ENCODE measurements around the gene MMP17.

The MMP17 gene

GRCh38 chr12:131894981-131895639, 66.9 kb downstream of the MMP17 start:
- Histone ChIP-seq H3K27me3 (ENCODE audit: control insufficient read depth, insufficient read depth, low read length) (no peaks in the 10 kb centered on the region), H3K4me3 (ENCODE audit: low read length) (peak overlapping the region; percentile 86; the same call in 1 of the 2 replicates), H3K27ac (ENCODE audit: low read length) (no peak overlapping the region), H3K9me3 (ENCODE audit: control insufficient read depth, insufficient read depth, low read length) (no peaks in the 10 kb centered on the region), H3K36me3 (ENCODE audit: control insufficient read depth, insufficient read depth, low read length) (no peaks in the 10 kb centered on the region), H3K4me1 (ENCODE audit: control insufficient read depth, insufficient read depth, low read length) (peaks cover 6% of the 10 kb centered on the region)
- no CpG with 5 or more reads among the region's 54 CpGs for WGBS (ENCODE audit: insufficient coverage, insufficient read length)
- no peak for DNase-seq (ENCODE audit: low read depth, low spot score)

GRCh38 chr12:131895640-131896079, 67.5 kb downstream of the MMP17 start:
- DNase-seq (ENCODE audit: low read depth, low spot score) = no peak
- Histone ChIP-seq H3K4me1 (ENCODE audit: control insufficient read depth, insufficient read depth, low read length) (peaks cover 7% of the 10 kb centered on the region), H3K9me3 (ENCODE audit: control insufficient read depth, insufficient read depth, low read length) (no peaks in the 10 kb centered on the region), H3K27ac (ENCODE audit: low read length) (no peak overlapping the region), H3K27me3 (ENCODE audit: control insufficient read depth, insufficient read depth, low read length) (no peaks in the 10 kb centered on the region), H3K4me3 (ENCODE audit: low read length) (peak overlapping the region; percentile 86; the same call in 1 of the 2 replicates), H3K36me3 (ENCODE audit: control insufficient read depth, insufficient read depth, low read length) (no peaks in the 10 kb centered on the region)
- WGBS (ENCODE audit: insufficient coverage, insufficient read length) = no CpG with 5 or more reads among the region's 12 CpGs

GRCh38 chr12:131896080-131896810, 68.1 kb downstream of the MMP17 start:
- Histone ChIP-seq H3K4me3 (ENCODE audit: low read length) (peak overlapping the region; percentile 39; the same call in 1 of the 2 replicates), H3K4me1 (ENCODE audit: control insufficient read depth, insufficient read depth, low read length) (peaks cover 7% of the 10 kb centered on the region), H3K27me3 (ENCODE audit: control insufficient read depth, insufficient read depth, low read length) (no peaks in the 10 kb centered on the region), H3K9me3 (ENCODE audit: control insufficient read depth, insufficient read depth, low read length) (no peaks in the 10 kb centered on the region), H3K27ac (ENCODE audit: low read length) (no peak overlapping the region), H3K36me3 (ENCODE audit: control insufficient read depth, insufficient read depth, low read length) (no peaks in the 10 kb centered on the region)
- no CpG with 5 or more reads among the region's 39 CpGs for WGBS (ENCODE audit: insufficient coverage, insufficient read length)
- peak; percentile 47 for DNase-seq (ENCODE audit: low read depth, low spot score)

- H3K36me3 ChIP-seq (ENCODE audit: control insufficient read depth, insufficient read depth, low read length) = no peaks in the 10 kb centered on the region
- no peak overlapping the region for H3K27ac ChIP-seq (ENCODE audit: low read length)
- no peaks in the 10 kb centered on the region for H3K9me3 ChIP-seq (ENCODE audit: control insufficient read depth, insufficient read depth, low read length)
- WGBS (ENCODE audit: insufficient coverage, insufficient read length) = no CpG with 5 or more reads among the region's 14 CpGs
- H3K27me3 ChIP-seq (ENCODE audit: control insufficient read depth, insufficient read depth, low read length) = no peaks in the 10 kb centered on the region
- no peak for DNase-seq (ENCODE audit: low read depth, low spot score)
- no peak overlapping the region for H3K4me3 ChIP-seq (ENCODE audit: low read length)
- peaks cover 7% of the 10 kb centered on the region for H3K4me1 ChIP-seq (ENCODE audit: control insufficient read depth, insufficient read depth, low read length)
Measured at GRCh38 chr12:131896811-131897270, 68.6 kb downstream of the MMP17 start.

- Histone ChIP-seq H3K4me3 (ENCODE audit: low read length) (no peak overlapping the region), H3K9me3 (ENCODE audit: control insufficient read depth, insufficient read depth, low read length) (no peaks in the 10 kb centered on the region), H3K4me1 (ENCODE audit: control insufficient read depth, insufficient read depth, low read length) (peaks cover 7% of the 10 kb centered on the region), H3K27me3 (ENCODE audit: control insufficient read depth, insufficient read depth, low read length) (no peaks in the 10 kb centered on the region), H3K27ac (ENCODE audit: low read length) (no peak overlapping the region), H3K36me3 (ENCODE audit: control insufficient read depth, insufficient read depth, low read length) (no peaks in the 10 kb centered on the region)
- DNase-seq (ENCODE audit: low read depth, low spot score) = no peak
- WGBS (ENCODE audit: insufficient coverage, insufficient read length) = no CpG with 5 or more reads among the region's 18 CpGs
Measured at GRCh38 chr12:131897276-131897675, 69.1 kb downstream of the MMP17 start.

- no CpG with 5 or more reads among the region's 9 CpGs for WGBS (ENCODE audit: insufficient coverage, insufficient read length)
- no peak overlapping the region for H3K27ac ChIP-seq (ENCODE audit: low read length)
- no peak for DNase-seq (ENCODE audit: low read depth, low spot score)
- no peaks in the 10 kb centered on the region for H3K27me3 ChIP-seq (ENCODE audit: control insufficient read depth, insufficient read depth, low read length)
- H3K4me1 ChIP-seq (ENCODE audit: control insufficient read depth, insufficient read depth, low read length) = peaks cover 7% of the 10 kb centered on the region
- no peak overlapping the region for H3K4me3 ChIP-seq (ENCODE audit: low read length)
- H3K9me3 ChIP-seq (ENCODE audit: control insufficient read depth, insufficient read depth, low read length) = no peaks in the 10 kb centered on the region
- no peaks in the 10 kb centered on the region for H3K36me3 ChIP-seq (ENCODE audit: control insufficient read depth, insufficient read depth, low read length)
Measured at GRCh38 chr12:131897875-131898274, 69.7 kb downstream of the MMP17 start.

- Histone ChIP-seq H3K4me1 (ENCODE audit: control insufficient read depth, insufficient read depth, low read length) (peaks cover 7% of the 10 kb centered on the region), H3K4me3 (ENCODE audit: low read length) (no peak overlapping the region), H3K9me3 (ENCODE audit: control insufficient read depth, insufficient read depth, low read length) (no peaks in the 10 kb centered on the region), H3K27me3 (ENCODE audit: control insufficient read depth, insufficient read depth, low read length) (no peaks in the 10 kb centered on the region), H3K27ac (ENCODE audit: low read length) (no peak overlapping the region), H3K36me3 (ENCODE audit: control insufficient read depth, insufficient read depth, low read length) (no peaks in the 10 kb centered on the region)
- no peak for DNase-seq (ENCODE audit: low read depth, low spot score)
- WGBS (ENCODE audit: insufficient coverage, insufficient read length) = no CpG with 5 or more reads among the region's 6 CpGs
Measured at GRCh38 chr12:131900397-131900796, 72.2 kb downstream of the MMP17 start.
